Fibroblast of pulmonary artery (primary cell): ENCODE results near the gene DNAH12.

Source experiments
- DNase-seq: peaks from one replicate; pipeline ENCODE4 v3.0.0-alpha.2; 2010; ENCODE audit warnings: low read depth
- H3K4me3 ChIP-seq: replicated peaks from 2 replicates; pipeline ENCODE4 v1.5.1; 2011; ENCODE audit warnings: low read depth, mild to moderate bottlenecking, control low read depth, low read length, moderate library complexity
- TF ChIP-seq, protein P1 (sequence below): IDR thresholded peaks from 2 replicates; pipeline ENCODE4 v1.5.1; 2011; ENCODE audit warnings: mild to moderate bottlenecking, control low read depth, low read length, inconsistent platforms; ENCODE audit errors: missing control alignments

DNAH12 gene

GRCh38 chr3:57292897-57293526 is 251.1 kb downstream of the DNAH12 start:
- no peak for DNase-seq
- TF ChIP-seq, protein P1, sequence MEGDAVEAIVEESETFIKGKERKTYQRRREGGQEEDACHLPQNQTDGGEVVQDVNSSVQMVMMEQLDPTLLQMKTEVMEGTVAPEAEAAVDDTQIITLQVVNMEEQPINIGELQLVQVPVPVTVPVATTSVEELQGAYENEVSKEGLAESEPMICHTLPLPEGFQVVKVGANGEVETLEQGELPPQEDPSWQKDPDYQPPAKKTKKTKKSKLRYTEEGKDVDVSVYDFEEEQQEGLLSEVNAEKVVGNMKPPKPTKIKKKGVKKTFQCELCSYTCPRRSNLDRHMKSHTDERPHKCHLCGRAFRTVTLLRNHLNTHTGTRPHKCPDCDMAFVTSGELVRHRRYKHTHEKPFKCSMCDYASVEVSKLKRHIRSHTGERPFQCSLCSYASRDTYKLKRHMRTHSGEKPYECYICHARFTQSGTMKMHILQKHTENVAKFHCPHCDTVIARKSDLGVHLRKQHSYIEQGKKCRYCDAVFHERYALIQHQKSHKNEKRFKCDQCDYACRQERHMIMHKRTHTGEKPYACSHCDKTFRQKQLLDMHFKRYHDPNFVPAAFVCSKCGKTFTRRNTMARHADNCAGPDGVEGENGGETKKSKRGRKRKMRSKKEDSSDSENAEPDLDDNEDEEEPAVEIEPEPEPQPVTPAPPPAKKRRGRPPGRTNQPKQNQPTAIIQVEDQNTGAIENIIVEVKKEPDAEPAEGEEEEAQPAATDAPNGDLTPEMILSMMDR = no peak
- no peak overlapping the region for H3K4me3 ChIP-seq

DNA sequence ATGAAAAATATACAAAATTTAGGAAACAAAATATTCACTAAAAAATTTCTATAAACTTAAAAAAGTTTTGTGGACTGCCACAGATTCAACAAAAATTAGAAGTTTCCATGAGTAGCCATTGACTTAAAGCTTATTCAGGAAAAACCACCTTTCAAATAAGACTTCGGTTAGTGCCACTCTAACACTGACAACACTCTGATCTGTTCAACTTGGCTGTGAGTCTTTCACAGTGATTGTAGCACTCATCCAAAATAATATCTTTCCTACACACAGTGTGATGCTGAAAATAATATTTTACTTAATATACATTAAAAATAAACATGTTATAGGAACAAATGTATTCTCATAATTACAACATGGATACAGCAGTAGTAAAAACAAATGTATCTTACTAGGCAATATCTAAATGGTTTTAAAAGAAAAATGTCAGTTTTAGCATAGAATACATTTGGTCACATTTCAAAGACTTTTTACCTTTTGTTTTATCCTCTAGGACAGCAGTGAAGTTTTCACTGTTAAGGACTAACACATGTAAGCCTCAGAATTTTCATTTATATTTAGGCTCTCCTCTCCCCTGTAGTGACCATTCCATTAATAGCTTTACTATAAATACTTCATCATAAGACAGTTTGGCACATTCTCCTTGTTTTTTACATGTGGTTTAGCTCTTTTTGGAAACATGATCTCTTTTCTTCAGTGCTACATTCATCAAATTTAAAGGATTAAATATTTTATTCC is 251.8 kb downstream of the DNAH12 start, which contains the start of gene ASB14:
Gene ASB14, minus strand, starts transcription at position 527 of the 738 bp plus-strand sequence. CDS start 652 bp downstream, outside the sequence.
- no peak for DNase-seq
- H3K4me3 ChIP-seq = no peak within 1 kb of the TSS
- TF ChIP-seq, protein P1 = no peak

- DNase-seq = no peak
- H3K4me3 ChIP-seq = no peak overlapping the region
- TF ChIP-seq, protein P1 = no peak
These were observed 255.7 kb downstream of the DNAH12 start for GRCh38 chr3:57288403-57288802.

GRCh38 chr3:57287205-57287604 is 256.9 kb downstream of the DNAH12 start:
- DNase-seq = no peak
- TF ChIP-seq, protein P1 = no peak
- no peak overlapping the region for H3K4me3 ChIP-seq

DNA sequence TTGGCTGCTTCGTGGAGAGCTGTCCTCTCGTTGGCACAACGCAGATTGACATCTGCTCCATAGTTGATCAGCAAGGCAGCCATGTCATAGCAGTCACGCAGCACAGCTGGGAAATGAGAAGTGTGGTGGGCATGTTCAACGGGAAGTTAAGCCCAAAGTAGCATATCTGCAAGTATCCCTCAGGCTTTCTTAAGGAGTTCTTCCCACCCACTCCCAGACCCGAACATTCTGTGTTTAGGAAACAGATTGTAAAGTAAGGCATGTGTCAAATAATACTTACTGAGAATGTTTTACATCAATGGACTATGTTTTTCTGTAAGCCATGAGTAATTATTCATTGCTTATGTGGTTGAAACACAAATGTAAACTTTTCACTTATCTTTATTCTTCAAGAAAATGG is 260.8 kb downstream of the DNAH12 start:
- TF ChIP-seq, protein P1 = no peak
- DNase-seq = no peak
- H3K4me3 ChIP-seq = no peak overlapping the region

- TF ChIP-seq, protein P1 = no peak
- H3K4me3 ChIP-seq = no peak overlapping the region
- peak; percentile 10 for DNase-seq
These were observed 262.4 kb downstream of the DNAH12 start for GRCh38 chr3:57281715-57282114.
